HG02852 (cell line): ENCODE measurements around the gene PPP2R3B.

Experiments
- ATAC-seq: cut with Tn5 transposase; IDR thresholded peaks from one replicate; pipeline ENCODE4 v1.9.1; 2021; ENCODE audit warnings: mild to moderate bottlenecking, moderate library complexity; ENCODE audit not compliant: unreplicated experiment

The PPP2R3B gene

DNA sequence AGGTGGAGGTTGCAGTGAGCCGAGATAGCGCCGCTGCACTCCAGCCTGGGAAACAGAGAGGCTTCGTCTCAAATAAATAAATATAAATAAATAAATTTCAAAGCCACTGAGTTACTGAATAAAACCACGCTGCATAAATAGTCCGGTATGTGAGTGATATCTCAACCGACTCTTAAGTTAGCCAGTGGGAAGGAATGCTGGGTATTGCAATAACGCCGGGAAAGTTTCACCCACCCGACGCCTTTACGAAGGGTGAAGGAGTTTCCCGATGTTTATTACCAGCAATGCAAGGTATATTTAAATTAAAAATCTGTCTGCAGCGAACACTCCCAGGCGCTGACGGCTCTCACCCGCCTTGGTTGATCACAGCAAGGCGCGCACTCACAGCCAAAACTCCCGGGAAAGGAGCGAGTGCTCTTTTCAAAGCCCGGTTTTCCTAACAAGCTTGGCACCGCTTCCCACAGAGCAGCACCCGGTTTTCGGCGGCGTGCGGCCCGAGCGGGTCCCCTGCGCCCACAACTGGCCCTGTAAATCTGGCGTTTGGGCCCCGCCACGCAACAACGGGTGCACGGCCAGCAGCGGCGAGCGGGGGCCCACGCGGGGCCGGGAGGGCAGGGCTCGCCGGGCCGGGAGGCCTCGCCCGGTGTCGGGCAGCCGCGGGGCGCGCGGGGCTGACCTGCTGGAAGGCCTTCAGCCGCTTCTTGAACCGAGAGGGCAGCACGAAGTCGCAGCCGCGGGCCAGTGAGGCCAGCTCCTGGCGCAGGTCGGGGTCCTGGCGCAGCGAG, 13.7 kb downstream of the PPP2R3B start:
- no peak for ATAC-seq

DNA sequence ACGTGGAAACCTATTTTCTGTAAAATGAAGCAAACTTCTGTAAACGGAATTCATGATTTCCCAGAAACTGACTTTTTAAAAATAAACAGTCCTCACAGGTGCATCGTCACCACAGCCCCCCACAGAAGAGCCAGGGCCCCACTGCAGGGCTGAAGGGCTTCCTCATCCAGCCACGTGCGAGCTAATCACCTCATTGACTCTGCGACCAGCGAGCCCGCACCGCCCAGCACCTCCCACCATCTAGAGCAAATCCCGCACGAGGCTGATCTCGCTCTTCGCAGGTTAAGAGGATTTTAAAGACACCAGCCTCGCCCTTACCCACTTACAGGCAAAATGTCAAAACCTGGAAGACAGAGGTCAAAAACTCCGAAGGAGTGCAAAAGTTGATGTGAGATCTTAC, 14.8 kb downstream of the PPP2R3B start:
- no peak for ATAC-seq

DNA sequence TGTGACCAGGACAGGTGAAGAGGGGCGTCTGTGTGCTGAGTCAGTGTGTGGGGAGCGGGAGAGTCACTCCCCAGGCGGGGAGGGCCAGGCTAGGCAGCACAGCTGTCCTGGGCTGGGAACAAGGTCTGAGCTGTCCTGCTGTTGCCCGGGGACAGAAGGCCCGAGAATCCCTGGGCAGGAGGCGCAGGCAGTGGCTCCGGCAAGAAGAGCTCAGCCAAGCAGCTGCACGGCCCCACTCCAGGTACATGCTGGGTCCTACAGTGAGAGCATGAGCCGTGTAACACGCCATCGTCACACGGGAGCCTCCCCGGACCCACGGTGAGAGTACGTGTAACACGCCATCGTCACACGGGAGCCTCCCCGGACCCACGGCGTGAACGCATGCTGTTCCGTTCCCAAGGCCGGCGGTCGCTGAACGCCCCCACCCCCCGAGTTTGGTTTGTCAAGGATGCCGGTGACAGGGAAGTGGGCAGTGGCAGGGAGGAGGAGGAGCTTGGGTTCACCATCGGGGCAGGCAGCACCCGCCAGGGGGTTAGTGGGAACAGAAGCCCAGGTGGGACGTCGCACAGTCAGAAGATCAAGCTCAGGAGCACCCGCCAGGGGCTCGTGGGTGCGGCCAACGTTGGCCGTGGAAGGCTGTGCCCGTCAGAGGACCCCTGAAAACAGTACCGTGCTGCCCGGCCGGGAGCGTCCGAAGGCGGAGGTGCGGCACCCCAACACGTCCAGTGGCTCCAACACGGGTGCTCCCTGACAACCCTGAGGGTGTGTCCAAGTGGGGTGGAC, 15.6 kb downstream of the PPP2R3B start:
- no peak for ATAC-seq

DNA sequence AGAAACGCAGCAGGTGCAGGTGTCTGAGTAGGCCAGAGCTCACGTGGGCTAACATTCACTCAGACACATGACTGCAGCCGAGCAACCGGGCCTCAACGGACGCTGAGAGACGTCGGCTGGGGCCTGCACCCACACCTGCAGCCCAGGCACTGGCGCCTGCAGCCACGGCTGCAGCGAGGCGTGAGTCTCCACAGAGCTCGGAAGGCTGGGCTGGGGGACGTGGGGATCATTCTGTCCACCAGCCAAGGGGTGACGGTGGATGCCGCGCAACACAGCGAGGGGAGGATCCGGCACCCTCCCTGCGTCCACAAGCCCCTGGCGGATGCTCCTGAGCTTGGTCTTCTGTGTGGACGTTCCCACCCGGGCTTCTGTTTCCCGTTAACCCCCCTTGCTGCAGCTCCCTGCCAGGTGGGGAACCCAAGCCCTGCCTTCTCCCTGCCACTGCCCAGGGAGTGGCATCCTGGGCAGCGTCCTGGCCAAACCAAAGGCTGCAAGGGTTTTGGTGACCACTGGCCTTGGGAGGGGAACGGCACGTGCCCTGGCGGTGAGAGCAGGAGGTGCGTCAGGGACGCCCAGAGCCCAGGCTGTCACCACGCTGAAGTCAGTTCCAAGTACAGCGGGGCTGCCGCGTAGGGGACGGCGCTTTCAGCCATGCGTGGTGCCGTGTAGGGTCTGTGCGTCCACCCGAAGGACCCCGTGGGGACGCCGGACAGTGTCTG, 16.3 kb downstream of the PPP2R3B start:
- ATAC-seq = no peak

DNA sequence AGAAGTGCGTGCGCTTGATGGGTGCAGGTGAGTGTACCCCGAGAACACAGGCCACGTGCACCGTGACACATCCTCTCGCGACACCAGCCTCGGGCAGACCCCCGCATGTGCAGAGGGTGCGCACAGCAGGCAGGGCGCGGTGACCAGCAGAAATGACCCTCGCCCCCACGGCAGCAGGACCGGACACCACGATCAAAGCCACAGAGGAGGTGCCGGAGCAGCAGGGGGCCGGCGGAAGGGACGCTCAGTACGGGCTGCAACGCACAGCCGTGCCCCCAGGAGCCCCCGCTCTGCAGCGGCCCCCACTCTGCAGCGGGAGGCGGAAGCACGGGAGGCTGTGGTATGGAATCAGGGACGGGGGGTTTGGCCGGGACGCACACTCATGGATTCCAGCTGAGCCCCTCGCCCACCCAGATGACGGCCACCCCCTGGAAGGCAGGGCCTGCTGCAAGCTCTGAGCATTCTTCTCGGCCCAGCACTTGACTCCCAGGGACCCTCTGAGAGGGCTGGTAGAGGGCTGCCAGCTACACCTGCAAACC, 17.1 kb downstream of the PPP2R3B start:
- no peak for ATAC-seq

DNA sequence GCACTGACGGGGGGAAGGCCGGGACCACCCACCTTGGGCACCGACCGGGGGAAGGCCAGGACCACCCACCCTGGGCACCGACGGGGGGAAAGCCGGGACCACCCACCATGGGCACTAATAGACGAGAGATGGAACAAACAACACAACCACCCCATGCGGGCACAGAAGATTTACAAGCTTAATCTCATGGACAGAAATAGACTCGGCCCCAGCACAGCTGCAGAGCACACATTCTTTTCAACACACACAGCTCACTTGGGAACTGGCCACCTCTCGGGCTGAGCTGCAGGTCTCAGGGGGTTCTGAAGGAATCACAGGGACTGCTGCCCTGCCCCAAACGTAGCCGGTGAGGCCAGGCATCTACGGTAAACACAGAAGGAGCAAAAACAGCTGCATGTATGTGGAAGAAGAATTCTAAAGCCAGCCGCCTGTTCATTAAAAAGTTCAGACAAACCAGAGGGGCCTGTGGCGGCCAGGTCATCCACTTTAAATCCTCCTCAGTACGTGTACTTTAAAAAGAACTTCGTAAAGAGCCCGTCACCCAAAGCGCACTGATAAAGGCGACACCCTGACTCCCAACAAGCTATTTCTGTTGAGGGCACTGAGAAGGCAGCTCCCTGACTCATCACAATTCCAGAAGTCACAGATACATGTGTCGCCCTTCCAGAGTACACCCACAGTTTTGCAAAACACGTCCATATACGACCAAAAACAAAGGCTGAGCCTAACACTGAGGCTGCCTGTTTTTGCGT, 17.7 kb downstream of the PPP2R3B start:
- ATAC-seq = no peak

DNA sequence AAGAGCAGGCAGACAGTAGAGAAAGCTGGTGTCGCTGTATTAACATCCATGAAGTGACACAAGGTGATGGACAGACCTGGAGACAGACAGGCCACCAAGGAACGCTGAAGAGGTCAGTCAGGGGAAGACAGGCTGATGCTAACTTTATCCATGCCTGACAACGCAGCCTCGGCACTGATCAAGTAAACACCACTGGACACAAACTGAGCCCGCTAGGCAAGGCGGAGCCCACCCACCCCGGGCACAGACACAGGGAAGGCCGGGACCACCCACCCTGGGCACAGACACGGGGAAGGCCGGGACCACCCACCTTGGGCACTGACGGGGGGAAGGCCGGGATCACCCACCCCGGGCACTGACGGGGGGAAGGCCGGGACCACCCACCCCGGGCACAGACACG, 18.8 kb downstream of the PPP2R3B start:
- no peak for ATAC-seq

DNA sequence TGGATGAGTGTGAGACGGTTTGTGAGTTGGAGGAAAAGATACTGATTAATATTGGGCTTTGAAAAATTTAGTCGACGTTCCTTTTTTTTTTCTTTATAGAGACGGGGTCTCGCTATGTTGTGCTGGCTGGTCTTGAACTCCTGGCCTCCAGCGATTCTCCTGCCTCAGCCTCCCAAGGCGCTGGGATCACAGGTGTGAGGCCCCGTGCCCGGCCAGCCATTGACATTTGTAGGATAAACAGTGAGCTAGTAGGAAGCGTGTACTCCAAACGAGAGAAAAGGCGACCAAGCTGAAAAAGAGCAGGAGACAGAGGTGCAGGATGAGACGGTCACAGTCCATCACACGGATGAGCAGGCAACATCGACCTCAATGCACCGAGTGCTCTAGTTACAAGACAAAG, 19.4 kb downstream of the PPP2R3B start:
- no peak for ATAC-seq

DNA sequence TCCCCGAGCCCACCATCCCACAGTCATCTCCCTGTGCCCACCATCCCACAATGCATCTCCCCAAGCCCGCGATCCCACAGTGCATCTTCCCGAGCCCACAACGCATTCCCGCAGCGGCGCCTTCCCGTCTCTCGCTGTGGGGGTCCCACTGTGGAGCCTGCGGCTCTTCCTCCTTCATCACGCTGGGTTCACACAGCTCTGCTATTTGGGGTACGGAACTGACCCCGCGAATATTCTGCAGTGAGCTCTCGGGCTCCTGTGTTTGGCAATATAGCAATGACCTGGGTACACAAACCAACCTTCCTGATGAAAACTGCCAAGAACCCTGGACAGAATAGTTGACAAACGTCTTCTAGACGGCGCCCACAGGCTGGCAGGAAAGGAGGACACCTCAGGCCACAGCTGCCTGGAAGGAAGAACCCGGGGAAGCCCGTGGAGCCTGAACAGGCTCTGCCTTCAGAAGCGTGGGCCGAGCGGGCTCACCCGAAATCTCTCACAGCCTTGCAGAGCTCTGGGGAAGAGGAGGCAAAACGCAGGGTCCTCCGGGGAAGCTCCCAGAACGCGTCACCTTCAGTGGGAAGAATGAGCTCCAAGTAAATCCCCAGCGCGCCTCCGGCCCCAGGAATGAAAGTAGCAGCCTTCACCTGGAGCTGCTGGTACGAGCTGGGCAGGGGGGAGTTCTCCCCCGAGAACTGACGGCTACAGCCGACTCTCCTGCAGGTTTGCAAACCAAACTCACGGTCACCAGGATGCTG, 22.9 kb downstream of the PPP2R3B start:
- no peak for ATAC-seq

DNA sequence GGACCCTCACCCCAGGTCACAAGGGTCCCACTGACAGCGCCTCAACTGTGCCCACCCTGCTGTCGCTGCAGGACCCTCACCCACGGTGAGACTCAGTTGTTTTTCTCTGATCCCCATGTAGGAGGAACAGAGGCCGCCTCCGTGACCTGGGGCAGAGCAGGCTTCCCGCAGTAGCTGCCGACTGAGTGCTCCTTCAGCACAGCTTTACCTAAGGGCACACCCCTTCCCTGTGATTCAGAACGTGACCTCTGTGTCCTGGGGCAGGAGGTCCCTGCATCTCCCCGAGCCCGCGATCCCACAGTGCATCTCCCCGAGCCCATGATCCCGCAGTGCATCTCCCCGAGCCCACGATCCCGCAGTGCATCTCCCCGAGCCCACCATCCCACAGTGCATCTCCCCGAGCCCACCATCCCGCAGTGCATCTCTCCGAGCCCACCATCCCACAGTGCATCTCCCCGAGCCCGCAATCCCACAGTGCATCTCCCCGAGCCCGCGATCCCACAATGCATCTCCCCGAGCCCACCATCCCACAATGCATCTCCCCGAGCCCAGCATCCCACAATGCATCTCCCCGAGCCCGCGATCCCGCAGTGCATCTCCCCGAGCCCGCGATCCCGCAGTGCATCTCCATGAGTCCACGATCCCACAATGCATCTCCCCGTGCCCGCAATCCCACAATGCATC, 23.6 kb downstream of the PPP2R3B start:
- ATAC-seq = no peak

DNA sequence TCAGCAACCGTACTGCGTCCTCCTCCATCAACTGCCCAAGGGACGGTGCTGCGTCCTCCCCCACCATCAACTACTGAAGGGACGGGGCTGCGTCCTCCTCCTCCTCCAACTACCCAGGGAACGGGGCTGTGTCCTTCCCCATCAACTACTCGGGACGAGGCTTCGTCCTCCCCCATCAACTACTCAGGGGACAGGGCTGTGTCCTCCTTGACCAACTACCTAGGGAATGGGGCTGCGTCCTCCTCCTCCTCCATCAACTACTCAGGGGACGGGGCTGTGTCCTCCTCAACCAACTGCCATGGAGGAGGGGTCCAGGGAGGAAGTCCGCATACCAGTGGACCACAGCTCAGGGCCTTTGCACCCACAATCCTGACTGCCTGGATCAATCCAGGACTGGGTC, 24.4 kb downstream of the PPP2R3B start:
- no peak for ATAC-seq

DNA sequence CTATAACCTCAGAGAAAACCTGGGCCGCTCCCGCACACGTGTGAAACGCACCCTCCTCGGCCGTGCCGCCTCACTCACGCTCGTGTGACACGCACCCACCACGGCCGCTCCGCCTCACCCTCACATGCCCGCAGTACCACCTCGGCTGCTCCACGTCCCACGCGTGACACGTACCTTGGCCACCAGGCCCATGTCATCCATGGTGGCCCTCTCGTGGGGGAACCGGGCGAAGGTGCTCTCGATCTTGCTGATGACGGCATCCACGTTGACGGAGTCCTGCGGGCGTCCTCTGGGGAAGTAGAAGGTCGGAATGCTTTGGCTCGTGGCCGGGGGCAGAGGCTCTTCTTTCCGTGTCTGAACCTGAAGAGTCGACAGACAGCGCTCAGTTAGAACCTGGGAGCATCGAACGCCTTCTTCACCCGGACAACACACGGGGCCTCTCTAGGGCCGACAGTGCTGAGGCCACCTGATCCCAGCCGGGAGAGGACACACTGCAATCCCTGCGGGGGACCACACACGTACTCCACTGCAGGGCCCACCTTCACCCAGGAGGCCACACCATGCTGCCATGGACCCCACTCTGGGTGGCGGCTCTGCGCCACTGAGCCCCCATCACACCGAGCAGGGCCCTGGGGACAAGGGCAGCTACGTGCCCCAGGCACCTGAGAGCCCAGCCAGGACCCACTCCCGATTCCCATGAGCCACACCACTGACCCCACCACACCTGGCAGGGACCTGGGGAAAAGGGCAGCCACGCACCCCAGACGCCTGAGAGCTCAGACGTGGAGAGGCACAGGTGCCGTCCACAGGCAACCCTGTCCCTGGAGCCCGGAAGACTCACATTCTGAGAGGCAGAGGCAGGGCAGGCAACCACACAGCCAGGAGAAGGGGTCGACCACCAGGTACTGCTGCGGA, 25.2 kb downstream of the PPP2R3B start:
- no peak for ATAC-seq

DNA sequence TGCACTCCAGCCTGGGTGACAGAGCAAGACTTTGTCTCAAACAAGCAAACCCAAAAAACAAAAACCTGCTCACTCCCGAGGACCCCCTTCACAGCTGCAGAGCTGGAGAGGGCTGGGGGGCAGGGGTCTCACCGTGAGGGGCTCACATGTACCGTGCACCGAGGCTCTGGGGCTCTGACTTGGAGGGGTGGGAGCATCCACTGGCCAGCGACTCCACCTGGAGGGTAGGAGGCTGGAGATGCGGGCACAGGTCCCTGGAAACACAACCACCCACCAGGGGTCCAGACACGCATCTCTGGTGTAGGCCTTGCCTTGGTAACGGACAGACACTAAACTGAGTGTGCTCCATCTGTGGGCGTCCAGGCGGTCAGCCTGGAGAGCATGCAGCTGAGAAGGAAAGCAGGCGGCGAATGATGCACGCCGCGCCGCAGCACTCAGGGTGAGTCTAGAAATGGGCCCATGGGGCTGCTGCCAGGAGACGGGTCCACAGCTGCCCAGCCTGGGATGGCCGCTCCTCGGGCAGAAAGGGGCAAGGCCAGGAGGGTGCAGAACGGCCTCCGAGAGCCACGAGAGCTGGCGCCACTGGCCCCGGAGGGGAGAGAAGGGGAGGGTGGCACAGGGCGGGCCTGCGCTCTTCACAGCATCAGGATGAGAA, 26.1 kb downstream of the PPP2R3B start:
- ATAC-seq = no peak

DNA sequence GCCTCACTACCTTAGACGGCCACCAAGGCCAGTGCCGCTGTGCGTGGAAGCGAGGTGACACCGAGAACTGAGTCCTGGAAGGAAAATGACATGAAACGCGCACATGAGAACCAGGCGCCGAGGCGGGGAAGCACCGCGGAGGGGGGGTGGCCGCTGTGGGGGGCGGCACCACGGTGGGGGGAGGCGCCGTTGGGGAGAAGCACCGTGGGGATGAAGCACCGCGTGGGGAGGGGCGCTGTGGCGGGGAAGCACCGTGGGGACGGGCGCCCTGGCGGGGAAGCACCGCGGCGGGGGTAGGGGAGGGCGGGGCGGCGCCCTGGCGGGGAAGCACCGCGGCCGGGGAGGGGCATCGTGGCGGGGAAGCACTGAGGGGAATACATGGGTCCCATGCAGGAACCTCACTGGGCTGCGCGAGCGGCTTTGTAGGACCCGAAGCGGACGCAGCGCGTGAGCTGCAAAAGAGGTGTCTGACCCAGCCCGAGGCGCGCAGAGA, 28.0 kb downstream of the PPP2R3B start:
- no peak for ATAC-seq

DNA sequence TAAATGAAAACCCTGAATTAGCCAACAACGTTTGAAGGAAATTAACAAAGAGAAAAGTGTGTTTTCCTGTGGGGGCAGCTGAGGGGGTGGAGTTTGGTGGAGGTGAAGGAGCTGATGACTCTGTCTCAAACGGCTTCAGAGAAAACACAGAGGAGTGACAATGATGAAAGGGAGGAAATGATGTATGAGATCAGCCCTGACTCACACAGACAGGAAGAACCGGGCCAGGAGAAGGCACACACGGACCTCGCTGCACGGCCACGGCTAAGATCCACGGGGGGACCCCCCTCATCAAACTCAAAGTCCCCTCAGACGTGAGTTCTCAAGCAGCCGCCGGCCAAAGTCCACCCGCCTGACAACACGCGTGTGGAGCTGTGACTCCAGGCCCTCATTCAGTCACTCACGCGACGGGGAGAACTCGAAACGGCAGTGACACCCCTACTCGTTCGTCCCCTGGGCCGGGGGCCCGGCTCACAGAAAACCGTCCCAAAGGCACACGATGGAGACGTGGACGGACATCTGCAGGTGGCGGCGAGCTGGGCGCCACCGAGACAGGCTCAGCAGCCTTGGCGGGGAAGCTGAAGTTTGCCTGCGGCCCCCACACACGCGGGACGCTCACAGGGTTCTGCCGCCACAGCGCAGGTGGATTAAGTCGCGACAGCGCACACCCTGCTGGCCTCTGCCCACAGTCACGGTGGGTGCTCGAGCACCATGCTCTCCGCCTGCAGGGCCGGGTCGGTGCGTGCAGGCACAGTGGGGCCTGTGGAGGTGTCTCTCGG, 28.8 kb downstream of the PPP2R3B start:
- ATAC-seq = no peak

DNA sequence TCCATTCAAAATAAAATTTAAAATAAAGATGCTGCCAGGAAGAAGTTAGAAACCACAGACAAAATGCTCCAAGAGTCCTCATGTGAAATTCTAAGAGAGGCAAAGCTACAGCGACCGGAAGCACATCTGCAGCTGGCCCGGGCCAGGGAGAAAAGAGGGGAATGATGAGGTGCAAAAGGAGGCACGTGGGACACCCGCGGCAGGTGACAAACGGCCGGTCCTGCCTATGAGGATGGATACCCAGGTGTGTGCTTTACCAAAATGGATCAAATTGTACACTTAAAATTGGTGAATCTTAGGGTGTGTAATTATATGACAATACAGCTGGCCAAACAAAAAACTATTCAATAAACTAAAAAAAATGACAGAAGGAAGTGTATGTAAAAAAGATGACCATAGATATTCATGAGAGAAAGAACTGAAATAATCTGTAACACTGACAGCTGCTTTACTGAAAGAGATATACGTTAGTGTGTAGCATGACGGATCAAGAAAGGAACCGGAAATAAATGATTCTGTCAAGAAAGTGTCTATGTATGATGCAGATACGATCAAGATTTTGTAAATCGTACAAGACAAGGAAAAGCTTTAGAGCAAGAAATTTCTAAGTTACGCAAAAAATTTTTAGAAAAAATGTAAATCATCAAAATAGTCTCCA, 29.5 kb downstream of the PPP2R3B start:
- ATAC-seq = no peak
